HG02885 (cell line): ENCODE measurements around the gene SLC44A3.
"Not testable (repeated sequence)": the region's sequence is repeated elsewhere in the genome, so short reads cannot be mapped to it uniquely, and the experiment has no call there.

Experiments used
- ATAC-seq: cut with Tn5 transposase; IDR thresholded peaks from one replicate; pipeline ENCODE4 v1.9.1; 2021; ENCODE audit warnings: mild to moderate bottlenecking; ENCODE audit not compliant: unreplicated experiment, poor library complexity

The SLC44A3 gene

DNA sequence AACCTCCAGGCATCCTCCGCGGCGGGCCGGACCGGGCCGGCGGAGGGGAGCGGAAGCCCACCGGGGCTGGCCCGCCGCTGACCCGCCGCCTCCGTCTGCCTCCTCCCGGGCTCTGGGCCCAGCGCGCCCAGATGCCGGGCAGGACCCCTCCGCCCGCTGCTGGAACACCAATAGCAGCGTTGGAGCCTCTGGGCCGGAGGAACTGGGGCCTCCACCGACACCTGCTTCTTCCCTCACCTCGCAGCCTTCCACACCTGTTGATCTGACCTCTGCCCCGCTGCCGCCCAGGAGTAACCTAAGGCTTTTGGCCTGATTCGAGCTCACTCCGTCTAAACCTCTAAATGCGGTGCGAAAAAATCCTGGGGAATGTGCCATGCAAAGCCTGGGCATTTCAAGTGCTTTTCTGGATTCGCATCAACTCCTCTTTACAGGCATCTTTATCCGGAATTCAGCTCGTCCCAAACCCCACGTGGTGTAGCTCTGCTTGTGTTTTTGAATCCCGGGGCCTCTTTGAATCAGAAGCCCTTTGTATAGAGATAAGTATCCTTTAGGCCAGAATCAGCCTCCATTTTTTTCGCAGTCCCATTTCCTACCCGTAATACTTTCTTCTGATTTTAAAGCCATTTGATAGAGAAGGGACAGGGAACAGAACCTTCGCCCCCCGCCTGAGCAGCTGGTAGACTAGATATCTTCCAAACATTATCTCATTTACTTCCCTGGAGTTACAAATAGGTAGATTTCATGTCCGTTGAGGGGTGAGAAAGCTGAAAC, 107.4 kb downstream of the SLC44A3 start:
- ATAC-seq = peak; percentile 8

DNA sequence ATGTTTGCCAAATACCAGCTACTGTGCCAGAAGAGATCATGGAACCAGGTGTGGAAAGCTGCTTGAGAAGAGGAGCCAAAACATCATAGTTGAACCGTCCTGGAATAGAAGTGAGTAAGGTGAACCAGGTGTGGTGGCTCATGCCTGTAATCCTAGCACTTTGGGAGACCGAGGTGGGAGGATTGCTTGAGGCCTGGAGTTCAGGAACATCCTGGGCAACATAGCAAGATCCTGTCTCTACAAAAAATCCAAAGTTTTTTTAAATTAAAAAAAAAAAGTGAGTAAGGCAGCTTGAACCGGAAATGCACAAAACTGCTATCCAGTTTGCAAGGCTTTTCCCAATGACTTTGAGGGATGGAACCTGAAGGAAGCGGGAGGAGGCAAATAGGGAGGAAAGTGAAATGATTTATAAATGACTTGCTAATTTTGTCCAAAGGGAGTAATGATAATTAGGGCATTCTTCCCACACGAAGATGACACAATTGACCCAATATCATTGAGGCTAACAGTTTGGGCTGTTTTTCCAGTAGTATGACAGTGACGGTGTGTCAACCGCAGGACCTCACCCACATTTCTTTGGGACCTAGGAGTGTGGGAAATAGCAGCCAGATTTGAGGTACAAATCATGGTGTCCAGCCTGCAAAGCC, 108.3 kb downstream of the SLC44A3 start:
- no peak for ATAC-seq

- ATAC-seq = no peak
Measured at GRCh38 chr1:94929351-94930217, 109.4 kb downstream of the SLC44A3 start.

DNA sequence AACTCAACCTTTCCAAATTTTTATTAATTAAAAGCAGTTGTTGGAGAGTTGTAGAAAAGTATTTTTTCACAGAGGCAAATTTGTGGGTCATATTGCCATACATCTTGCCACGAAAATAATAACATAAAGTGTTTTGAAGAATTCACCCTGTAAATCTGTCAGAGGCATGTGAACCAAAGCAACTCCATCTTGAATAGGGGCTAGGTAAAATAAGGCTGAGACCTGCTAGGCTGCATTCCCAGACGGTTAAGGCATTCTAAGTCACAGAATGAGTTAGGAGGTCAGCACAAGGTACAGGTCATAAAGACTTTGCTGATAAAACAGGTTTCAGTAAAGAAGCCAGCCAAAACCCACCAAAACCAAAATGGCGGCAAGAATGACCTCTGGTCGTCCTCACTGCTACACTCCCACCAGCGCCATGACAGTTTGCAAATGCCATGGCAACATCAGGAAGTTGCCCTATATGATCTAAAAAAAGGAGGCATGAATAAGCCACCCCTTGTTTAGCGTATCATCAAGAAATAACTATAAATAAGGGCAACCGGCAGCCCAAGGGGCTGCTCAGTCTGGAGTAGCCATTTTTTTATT, 111.2 kb downstream of the SLC44A3 start:
- ATAC-seq = no peak

GRCh38 chr1:94934551-94934950, 114.4 kb downstream of the SLC44A3 start:
- ATAC-seq = no peak

- ATAC-seq = no peak
Measured at GRCh38 chr1:94935034-94935433, 114.9 kb downstream of the SLC44A3 start.

GRCh38 chr1:94935476-94935875, 115.3 kb downstream of the SLC44A3 start:
- no peak for ATAC-seq

GRCh38 chr1:94936861-94937620, 116.9 kb downstream of the SLC44A3 start:
- ATAC-seq = no peak

DNA sequence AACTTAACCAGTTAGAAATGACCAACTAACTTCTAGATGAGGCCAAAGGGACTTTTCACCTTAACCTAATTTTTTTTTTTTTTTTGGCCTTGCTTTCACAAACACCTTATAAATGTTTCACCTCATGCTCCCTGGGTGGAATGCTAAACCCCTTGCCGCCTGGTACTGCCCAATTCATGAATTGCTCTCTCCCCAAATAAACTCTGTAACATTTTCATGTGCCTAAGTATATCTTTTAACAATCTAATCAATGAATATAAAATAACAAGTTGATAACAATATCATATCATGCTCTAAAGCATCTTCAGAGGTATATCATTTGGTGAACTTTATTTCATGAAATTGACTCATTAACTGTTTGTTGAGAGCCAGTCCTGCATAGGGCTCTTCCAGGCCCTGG, 117.7 kb downstream of the SLC44A3 start:
- ATAC-seq = no peak

DNA sequence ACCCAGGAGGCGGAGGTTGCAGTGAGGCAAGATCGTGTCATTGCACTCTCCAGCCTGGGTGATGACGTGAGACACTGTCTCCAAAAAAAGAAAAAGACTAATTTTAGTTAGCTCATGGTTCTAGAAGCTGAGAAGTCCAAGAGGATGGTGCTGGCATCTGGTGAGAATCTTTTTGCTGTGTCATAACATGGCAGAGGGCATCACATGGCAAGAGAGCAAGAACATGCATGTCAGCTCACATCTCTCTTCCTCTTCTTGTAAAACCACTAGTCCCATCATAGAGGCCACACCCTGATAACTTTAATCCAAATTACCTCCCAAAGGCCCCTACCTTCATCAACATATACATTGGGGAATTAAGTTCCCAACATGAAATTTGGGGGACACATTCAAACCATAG, 120.6 kb downstream of the SLC44A3 start:
- no peak for ATAC-seq

DNA sequence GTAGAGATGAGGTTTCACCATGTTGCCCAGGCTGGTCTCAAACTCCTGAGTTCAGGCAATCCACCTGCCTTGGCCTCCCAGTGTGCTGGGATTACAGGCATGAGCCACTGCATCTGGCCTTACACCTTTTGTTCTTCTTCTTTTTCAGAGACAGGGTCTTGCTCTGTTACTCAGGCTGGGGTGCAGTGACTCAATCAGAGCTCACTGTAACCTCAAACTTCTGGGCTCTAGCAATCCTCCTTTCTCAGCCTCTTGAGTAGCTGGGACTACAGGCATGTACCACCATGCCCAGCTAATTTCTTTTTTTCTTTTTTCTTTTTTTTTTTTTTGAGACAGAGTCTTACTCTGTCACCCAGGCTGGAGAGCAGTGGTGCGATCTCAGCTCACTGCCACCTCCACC, 121.3 kb downstream of the SLC44A3 start:
- ATAC-seq = not testable (repeated sequence)

DNA sequence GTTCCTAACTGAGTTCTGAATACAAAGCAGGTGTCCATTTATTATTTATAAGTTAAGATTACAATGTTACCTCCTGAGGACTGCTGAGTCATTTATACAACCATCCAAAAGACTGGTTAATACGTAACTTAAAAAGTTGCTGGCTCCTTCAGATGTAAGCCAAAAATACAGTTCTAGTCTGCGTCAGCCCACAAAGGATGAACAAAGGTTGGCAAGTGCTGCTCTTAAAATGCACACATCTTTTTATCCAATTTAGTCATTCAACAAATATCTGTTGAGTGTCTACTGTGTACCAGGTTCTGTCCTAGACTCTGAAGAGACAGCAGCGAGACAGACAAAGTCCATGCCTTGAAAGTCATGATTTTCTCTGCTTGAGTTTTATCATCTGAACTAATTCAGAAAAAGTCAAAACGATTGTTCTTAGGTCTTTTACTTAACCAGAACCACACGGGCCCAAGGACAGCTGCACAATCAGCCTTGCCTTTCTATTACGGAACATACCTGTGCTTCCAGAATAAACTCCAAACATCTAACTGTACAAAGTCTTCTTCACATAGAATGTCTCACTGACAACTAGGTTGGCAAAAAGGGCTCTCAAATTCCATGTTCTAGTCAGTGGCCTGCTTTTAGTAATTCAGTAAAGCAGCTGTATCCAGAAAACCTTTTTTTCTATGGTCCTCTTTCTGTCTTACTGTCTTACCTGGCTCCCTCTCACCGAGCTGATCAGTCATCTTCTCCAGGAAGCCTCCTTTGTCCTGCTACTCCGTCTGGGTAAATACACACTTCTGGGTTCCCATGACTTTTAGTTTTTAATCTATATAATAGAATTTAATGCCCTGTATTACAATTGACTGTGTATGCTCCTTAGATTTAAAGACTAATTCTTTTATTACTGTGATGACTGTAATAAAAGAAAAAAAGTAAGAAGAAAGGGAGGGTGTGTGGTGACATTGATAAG, 122.3 kb downstream of the SLC44A3 start:
- ATAC-seq = no peak
